Common myeloid progenitor, CD34-positive (primary cell): ENCODE measurements around the gene RLN3.
"Not testable (repeated sequence)": the region's sequence is repeated elsewhere in the genome, so short reads cannot be mapped to it uniquely, and the experiment has no call there.

ENCODE experiments used
- CTCF ChIA-PET: fragments of 350-600 bp; sonication (Branson Sonifier 250); formaldehyde crosslinking; loops from one replicate; lab custom pipeline; 2021; ENCODE audit warnings: antibody characterized with exemption; lab: Charles Lee
- POLR2A ChIA-PET: fragments of 350-600 bp; sonication (Branson Sonifier 250); formaldehyde crosslinking; loops from one replicate; lab custom pipeline; 2021; ENCODE audit warnings: antibody characterized with exemption; lab: Charles Lee
- DNase-seq, 3 donors: peaks; one replicate each; pipeline versions ENCODE4 v3.0.0 to v3.0.0-alpha.2; 2013
- H3K27ac ChIP-seq, 2 experiments: 1 replicate in 1 of 2; 2 replicates in 1 of 2; pipeline ENCODE4 v1.7.0; 2013; ENCODE audit warnings: inconsistent platforms in 2 of 2, low read length in 2 of 2, mild to moderate bottlenecking in 2 of 2, low read depth in 1 of 2, moderate library complexity in 1 of 2; ENCODE audit not compliant: severe bottlenecking in 2 of 2, insufficient read depth in 1 of 2, poor library complexity in 1 of 2
- H3K27me3 ChIP-seq, 5 experiments: replicated peaks in 2 of 5; 1 replicate in 3 of 5; 2 replicates in 2 of 5; pipeline versions ENCODE4 v1.6.1 to v1.7.0; 2013; ENCODE audit warnings: low read length in 4 of 5, mild to moderate bottlenecking in 2 of 5, moderate library complexity in 2 of 5, inconsistent platforms in 1 of 5; ENCODE audit not compliant: insufficient read depth in 5 of 5, control insufficient read depth in 4 of 5
- H3K36me3 ChIP-seq, 4 experiments: 1 replicate in 2 of 4; 2 replicates in 2 of 4; pipeline versions ENCODE4 v1.6.1 to v1.7.0; 2013; ENCODE audit warnings: low read length in 3 of 4, control low read depth in 1 of 4, mild to moderate bottlenecking in 1 of 4; ENCODE audit not compliant: control insufficient read depth in 4 of 4, insufficient read depth in 4 of 4
- H3K4me1 ChIP-seq, 4 experiments: 1 replicate in 3 of 4; 2 replicates in 1 of 4; pipeline versions ENCODE4 v1.6.1 to v1.7.1; 2013; ENCODE audit warnings: low read length in 3 of 4, mild to moderate bottlenecking in 3 of 4, control low read depth in 1 of 4, inconsistent platforms in 1 of 4, moderate library complexity in 1 of 4; ENCODE audit not compliant: control insufficient read depth in 4 of 4, insufficient read depth in 4 of 4; ENCODE audit errors: control extremely low read depth in 1 of 4
- H3K4me3 ChIP-seq, 7 experiments: 1 replicate in 4 of 7; 2 replicates in 3 of 7; pipeline versions ENCODE4 v1.5.1 to v1.7.0; 2013; ENCODE audit warnings: mild to moderate bottlenecking in 7 of 7, low read length in 6 of 7, moderate library complexity in 6 of 7, inconsistent platforms in 2 of 7, low read depth in 2 of 7, control low read depth in 1 of 7; ENCODE audit not compliant: insufficient read depth in 4 of 7, control insufficient read depth in 1 of 7; ENCODE audit errors: extremely low read depth in 1 of 7
- H3K9me3 ChIP-seq, 5 experiments: 1 replicate in 4 of 5; 2 replicates in 1 of 5; pipeline versions ENCODE4 v1.6.1 to v1.7.1; 2013; ENCODE audit warnings: low read length in 4 of 5, mild to moderate bottlenecking in 2 of 5, inconsistent platforms in 1 of 5, low read depth in 1 of 5, moderate library complexity in 1 of 5; ENCODE audit not compliant: control insufficient read depth in 4 of 5, insufficient read depth in 2 of 5; ENCODE audit errors: control extremely low read depth in 1 of 5
- WGBS: methylation state at CpG from one replicate; pipeline ENCODE4 v1.1.5; 2013; ENCODE audit not compliant: insufficient coverage; 5-methylcytosine and 5-hydroxymethylcytosine counted together

RLN3 gene

DNA sequence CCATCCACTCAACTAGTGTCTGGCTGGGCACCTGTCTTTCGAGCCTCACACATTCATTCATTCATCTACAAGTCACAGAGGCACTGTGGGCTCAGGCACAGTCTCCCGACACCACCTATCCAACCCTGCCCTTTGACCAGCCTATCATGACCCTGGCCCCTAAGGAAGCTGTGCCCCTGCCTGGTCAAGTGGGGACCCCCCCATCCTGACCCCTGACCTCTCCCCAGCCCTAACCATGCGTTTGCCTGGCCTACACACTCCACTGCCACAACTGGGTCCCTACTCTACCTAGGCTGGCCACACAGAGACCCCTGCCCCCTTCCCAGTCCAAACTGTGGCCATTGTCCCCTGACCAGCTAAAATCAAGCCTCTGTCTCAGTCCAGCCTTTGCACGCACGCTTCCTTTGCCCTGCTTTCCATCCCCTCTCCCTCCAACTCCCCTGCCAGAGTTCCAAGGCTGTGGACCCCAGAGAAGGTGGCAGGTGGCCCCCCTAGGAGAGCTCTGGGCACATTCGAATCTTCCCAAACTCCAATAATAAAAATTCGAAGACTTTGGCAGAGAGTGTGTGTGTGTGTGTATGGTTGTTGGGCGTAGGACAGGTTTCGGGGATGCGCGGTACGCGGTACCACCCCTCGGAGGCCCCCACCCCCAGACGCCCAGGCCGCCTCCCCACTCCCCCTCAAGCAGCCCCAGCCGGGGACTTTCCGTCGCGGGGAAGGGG is 3.2 kb downstream of the RLN3 start:
- DNase-seq = no peak
- 64% methylated on average over 3 of the region's 20 CpGs for WGBS

DNA sequence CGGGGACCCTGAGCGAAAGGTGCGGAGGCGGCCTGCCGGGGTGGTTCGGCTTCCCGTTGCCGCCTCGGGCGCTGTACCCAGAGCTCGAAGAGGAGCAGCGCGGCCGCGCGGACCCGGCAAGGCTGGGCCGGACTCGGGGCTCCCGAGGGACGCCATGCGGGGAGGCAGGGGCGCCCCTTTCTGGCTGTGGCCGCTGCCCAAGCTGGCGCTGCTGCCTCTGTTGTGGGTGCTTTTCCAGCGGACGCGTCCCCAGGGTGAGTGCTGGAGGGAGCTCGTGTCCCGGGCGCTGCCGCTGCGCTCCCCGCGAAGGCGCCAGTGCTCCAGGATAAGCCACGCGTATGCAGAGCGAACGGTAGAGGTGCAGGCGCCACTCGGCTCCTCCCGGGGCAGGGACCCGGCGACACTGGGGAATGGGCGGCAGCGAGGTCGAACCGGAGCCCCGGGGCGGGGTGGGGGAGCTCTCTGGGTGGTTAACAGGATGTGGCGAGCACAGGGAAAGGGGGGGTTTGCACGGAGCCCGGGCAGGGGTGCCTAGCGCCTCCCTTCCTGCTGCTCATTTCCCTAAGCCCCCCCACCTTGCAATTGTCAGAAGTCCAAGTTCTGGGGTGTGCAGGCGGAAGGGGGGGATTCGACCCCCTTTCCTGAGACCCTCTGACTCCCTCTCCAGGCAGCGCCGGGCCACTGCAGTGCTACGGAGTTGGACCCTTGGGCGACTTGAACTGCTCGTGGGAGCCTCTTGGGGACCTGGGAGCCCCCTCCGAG is 4.0 kb downstream of the RLN3 start, which contains the start of gene IL27RA:
Gene IL27RA, plus strand, starts transcription at position 44 of the 762 bp plus-strand sequence. Its CDS starts 111 bp downstream, at position 155.
- no peaks in the 10 kb centered on the region for H3K27me3 ChIP-seq
- ChIA-PET CTCF (interaction anchor here (0.5 to 3.1 kb wide), 20 partner anchors 10 to 154 kb away, joined by 3 to 16 read pairs (median 4); partner anchors contain the start of genes MISP3, NANOS3 and RFX1), POLR2A (interaction anchor here (0.6 to 1.5 kb wide), 8 partner anchors 11 to 160 kb away, joined by 3 to 7 read pairs (median 3); partner anchors contain the start of gene RFX1)
- H3K4me3 ChIP-seq = peak within 1 kb of the TSS; percentile 67 to 89 (median 84)
- 0% methylated on average over 38 of the region's 63 CpGs for WGBS
- peaks cover 0 to 5% (median 2%) of the 10 kb centered on the region in 4 experiments for H3K36me3 ChIP-seq
- peak; percentile 84 to 93 (median 92) for DNase-seq
- H3K9me3 ChIP-seq = no peaks in the 10 kb centered on the region
- peak within 1 kb of the TSS; percentile 64 to 85 for H3K27ac ChIP-seq
- peaks cover 0 to 14% (median 9%) of the 10 kb centered on the region in 4 experiments for H3K4me1 ChIP-seq

More for the DNA sequence above, 3.2 kb downstream of the RLN3 start:
- CTCF ChIA-PET = interaction anchor here (0.5 to 3.1 kb wide), 22 partner anchors 9 to 154 kb away, joined by 3 to 16 read pairs (median 4); partner anchors contain the start of genes MISP3, NANOS3 and RFX1
- Histone ChIP-seq H3K4me3 (peak overlapping the region; percentile 27 to 89 (median 84)), H3K9me3 (no peaks in the 10 kb centered on the region), H3K36me3 (peaks cover 0 to 5% (median 2%) of the 10 kb centered on the region in 4 experiments), H3K27ac (peak overlapping the region in 1 of 2 experiments; percentile 85), H3K4me1 (peaks cover 0 to 14% (median 9%) of the 10 kb centered on the region in 4 experiments), H3K27me3 (no peaks in the 10 kb centered on the region)
- POLR2A ChIA-PET = interaction anchor here (0.6 to 1.5 kb wide), 9 partner anchors 10 to 159 kb away, joined by 3 to 7 read pairs (median 3); partner anchors contain the start of gene RFX1

DNA sequence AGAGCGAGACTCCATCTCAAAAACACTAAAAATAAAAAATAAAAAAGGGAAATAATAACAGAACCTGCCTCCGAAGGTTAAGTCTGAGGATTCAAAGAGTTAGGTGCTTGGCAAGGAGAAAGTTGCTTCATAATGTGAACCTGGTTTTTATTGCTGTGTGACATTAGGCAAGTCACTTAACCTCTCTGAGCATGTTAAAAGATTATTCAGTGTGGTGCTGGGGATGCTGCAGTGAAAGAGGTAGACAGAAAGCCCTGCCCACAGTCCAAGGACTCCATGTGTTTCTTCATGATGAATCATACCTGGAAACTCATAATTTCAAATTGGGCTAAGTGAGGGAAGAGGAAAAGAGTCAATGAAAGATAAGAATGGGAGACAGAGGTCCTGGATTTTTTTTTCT is 6.0 kb downstream of the RLN3 start:
- Histone ChIP-seq H3K36me3 (peaks cover 0 to 11% (median 5%) of the 10 kb centered on the region in 4 experiments), H3K27me3 (no peaks in the 10 kb centered on the region), H3K4me1 (peaks cover 0 to 14% (median 9%) of the 10 kb centered on the region in 4 experiments), H3K27ac (no peak overlapping the region), H3K9me3 (no peaks in the 10 kb centered on the region), H3K4me3 (no peak overlapping the region)
- ChIA-PET CTCF (interaction anchor here (1.1 to 3.1 kb wide), 3 partner anchors 10 to 25 kb away, joined by 4 to 8 read pairs (median 4); no protein-coding TSS in a partner anchor), POLR2A (no interaction called here)
- 100% methylated on average over 1 of the region's 2 CpGs for whole genome bisulfite sequencing
- no peak for DNase-seq

DNA sequence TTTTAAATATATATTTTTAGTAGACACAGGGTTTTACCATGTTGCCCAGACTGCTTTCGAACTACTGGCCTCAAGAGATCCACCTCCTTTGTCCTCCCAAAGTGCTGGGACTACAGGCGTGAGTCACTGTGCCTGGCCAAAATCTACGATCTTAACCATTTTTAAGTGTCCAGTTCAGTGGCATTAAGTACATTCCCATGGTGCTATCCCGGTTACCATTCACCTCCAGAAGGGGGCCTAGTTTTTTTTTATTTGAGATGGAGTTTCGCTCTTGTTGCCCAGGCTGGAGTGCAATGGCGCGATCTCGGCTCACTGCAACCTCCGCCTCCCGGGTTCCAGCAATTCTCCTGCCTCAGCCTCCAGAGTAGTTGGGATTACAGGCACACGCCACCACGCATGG is 7.2 kb downstream of the RLN3 start:
- WGBS = 99% methylated on average over 10 of the region's 12 CpGs
- DNase-seq = not testable (repeated sequence)
- CTCF ChIA-PET = interaction anchor here (1.3 to 2.6 kb wide), 3 partner anchors 11 to 25 kb away, joined by 3 to 8 read pairs (median 6); no protein-coding TSS in a partner anchor

DNA sequence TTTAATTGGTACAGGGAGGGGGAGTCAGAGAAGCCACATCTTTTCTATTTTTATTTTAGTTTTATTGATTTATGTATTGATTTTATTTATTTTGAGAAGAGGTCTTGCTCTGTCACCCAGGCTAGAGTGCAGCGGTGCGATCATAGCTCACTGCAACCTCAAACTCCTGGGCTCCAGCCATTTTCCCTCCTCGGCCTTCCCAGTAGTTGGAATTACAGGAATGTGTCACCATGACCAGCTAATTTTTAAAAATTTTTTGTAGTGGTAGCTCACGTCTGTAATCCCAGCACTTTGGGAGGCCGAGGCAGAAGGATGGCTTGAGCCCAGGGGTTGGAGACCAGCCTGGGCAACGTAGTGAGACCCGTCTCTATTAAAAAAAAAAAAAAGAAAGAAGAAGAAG is 7.8 kb downstream of the RLN3 start:
- POLR2A ChIA-PET = interaction anchor here (0.7 kb wide), 1 partner anchor 155 kb away, joined by 3 read pairs; no protein-coding TSS in a partner anchor
- Histone ChIP-seq H3K36me3 (peaks cover 0 to 21% (median 13%) of the 10 kb centered on the region in 4 experiments), H3K4me1 (peaks cover 0 to 13% (median 9%) of the 10 kb centered on the region in 4 experiments), H3K27ac (no peak overlapping the region), H3K27me3 (no peaks in the 10 kb centered on the region), H3K9me3 (no peaks in the 10 kb centered on the region), H3K4me3 (no peak overlapping the region)
- no peak for DNase-seq
- CTCF ChIA-PET = interaction anchor here (1.3 to 2.6 kb wide), 3 partner anchors 10 to 24 kb away, joined by 3 to 8 read pairs (median 6); no protein-coding TSS in a partner anchor
- WGBS = 100% methylated on average over 2 of the region's 7 CpGs

More for the DNA sequence above, 7.2 kb downstream of the RLN3 start:
- H3K4me3 ChIP-seq, H3K9me3 ChIP-seq, H3K27me3 ChIP-seq, H3K27ac ChIP-seq: not testable (repeated sequence)
- POLR2A ChIA-PET = interaction anchor here (0.7 kb wide), 1 partner anchor 154 kb away, joined by 3 read pairs; no protein-coding TSS in a partner anchor
- Histone ChIP-seq H3K4me1 (peaks cover 0 to 14% (median 9%) of the 10 kb centered on the region in 4 experiments), H3K36me3 (peaks cover 0 to 21% (median 11%) of the 10 kb centered on the region in 4 experiments)

DNA sequence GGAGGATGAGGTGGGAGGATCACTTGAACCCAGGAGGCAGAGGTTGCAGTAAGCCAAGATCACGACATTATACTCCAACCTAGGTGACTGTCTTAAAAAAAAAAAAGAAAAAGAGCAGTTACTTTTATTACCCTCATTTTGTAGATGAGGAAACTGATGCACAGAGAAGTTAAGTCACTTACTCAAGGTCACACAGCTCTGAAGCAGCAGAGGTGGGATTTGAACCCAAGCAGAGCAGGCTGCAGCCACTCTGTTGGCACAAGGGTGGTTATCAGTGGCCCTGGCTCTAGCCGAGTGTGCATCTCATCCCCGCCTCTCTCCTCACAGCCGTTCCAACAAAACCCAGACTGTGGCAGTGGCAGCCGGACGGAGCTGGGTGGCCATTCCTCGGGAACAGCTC is 11.2 kb downstream of the RLN3 start:
- H3K9me3 ChIP-seq = no peaks in the 10 kb centered on the region
- H3K27me3 ChIP-seq = no peaks in the 10 kb centered on the region
- peaks cover under 1 to 28% (median 16%) of the 10 kb centered on the region in 4 experiments for H3K36me3 ChIP-seq
- WGBS = 98% methylated on average over 6 of the region's 7 CpGs
- DNase-seq = no peak
- ChIA-PET CTCF (interaction anchor here (0.6 to 1.5 kb wide), 3 partner anchors 9 to 34 kb away, joined by 3 to 6 read pairs (median 3); partner anchors contain the start of gene MISP3), POLR2A (no interaction called here)
- no peak overlapping the region for H3K4me3 ChIP-seq
- H3K4me1 ChIP-seq = peaks cover 0 to 6% (median 2%) of the 10 kb centered on the region in 4 experiments
- H3K27ac ChIP-seq = no peak overlapping the region
